ENCODE results near the gene SENP8. TPM values are rescaled to one million over a fixed set of nuclear protein-coding genes. Genes with fewer than 3 reads are reported as not detected.
A peak's percentile ranks its signal among the peaks of the same experiment; 100 is the strongest.

The SENP8 gene
- total and polyA plus RNA-seq, 4 donors, result 0.67 to 1.0 (median 0.88) TPM

DNA sequence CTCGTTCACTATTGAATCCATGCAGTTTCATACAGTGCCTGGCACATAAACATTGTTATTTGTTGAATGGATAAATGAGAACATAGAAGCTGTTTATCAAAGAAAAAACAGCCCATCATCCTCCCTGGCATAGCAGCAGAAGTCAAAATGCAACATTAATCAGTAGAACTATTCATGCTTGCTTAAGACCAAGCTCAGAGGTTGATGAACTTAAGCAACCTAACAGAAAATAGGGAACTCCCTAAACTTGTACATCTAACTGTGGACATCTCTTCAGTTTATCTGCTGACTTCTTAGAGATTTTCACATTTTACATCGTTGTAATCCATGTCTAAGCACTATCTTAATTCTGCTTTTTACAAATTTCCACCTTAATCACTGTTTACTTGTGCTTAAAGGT lies 29.2 kb downstream of the SENP8 start:
- TF ChIP-seq, protein P1, sequence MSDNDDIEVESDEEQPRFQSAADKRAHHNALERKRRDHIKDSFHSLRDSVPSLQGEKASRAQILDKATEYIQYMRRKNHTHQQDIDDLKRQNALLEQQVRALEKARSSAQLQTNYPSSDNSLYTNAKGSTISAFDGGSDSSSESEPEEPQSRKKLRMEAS (IDR thresholded peaks at IDR 0.05), result no peak
- TF ChIP-seq RXRA (IDR thresholded peaks at IDR 0.05), result peak in 1 of 2 donors; percentile 14
- Histone ChIP-seq H3K27me3 (ENCODE audit: control insufficient read depth in 4 of 4, insufficient read depth in 4 of 4, low read length in 3 of 4) (no peaks in the 10 kb centered on the region), H3K36me3 (ENCODE audit: control insufficient read depth in 4 of 4, insufficient read depth in 3 of 4, low read depth in 1 of 4, low read length in 3 of 4) (no peaks in the 10 kb centered on the region), H3K4me3 (ENCODE audit: low read depth in 1 of 3, low read length in 3 of 3) (no peak overlapping the region), H3K4me1 (ENCODE audit: control insufficient read depth in 4 of 4, insufficient read depth in 4 of 4, low read length in 3 of 4) (no peaks in the 10 kb centered on the region), H3K9me3 (ENCODE audit: control insufficient read depth in 4 of 4, low read length in 3 of 4) (no peaks in the 10 kb centered on the region), H3K27ac (ENCODE audit: low read depth in 1 of 2, low read length in 2 of 2) (no peak overlapping the region), H3K9ac (ENCODE audit: low read depth in 1 of 2, low read length in 2 of 2) (no peak overlapping the region)
- 83% methylated on average over 2 of the region's 2 CpGs for WGBS
- DNase-seq (ENCODE audit: low spot score), result no peak

DNA sequence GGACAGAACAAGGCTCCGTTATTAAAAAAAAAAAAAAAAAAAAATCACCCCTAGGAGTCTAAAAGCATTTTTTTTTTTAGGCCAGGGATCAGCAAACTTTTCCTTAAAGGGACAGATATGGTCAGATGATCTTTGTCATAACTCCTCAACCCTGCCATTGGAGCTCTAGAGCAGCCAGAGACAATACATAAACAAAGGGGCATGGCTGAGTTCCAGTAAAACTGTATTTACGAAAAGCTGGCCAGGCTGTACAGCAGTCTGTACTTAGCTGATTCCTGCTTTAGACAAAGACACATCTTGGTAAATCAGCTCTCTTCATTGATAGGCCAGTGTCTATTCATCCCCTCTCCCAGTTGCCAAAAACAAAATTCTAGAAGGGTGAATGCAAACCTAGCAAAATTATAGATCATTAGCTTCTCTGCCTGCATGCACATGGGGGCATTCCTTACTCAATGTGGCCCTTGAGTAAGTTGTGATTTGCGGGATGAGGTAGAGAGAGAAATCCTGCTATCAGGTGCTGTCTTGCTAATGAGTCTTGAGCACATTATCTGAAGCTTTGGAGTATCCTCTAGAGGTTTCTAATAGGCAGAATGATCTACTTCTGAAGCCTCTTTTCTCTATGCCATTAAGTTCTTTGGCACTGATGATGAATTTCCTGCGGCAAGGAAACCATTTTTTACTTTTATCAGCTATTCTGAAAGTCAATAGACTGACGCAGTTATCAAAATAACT lies 35.2 kb downstream of the SENP8 start:
- Histone ChIP-seq H3K4me1 (ENCODE audit: control insufficient read depth in 4 of 4, insufficient read depth in 4 of 4, low read length in 3 of 4) (peaks cover 0 to 16% (median 13%) of the 10 kb centered on the region in 4 donors), H3K36me3 (ENCODE audit: control insufficient read depth in 4 of 4, insufficient read depth in 3 of 4, low read depth in 1 of 4, low read length in 3 of 4) (no peaks in the 10 kb centered on the region), H3K9ac (ENCODE audit: low read depth in 1 of 2, low read length in 2 of 2) (no peak overlapping the region), H3K4me3 (ENCODE audit: low read depth in 1 of 3, low read length in 3 of 3) (no peak overlapping the region), H3K27me3 (ENCODE audit: control insufficient read depth in 4 of 4, insufficient read depth in 4 of 4, low read length in 3 of 4) (no peaks in the 10 kb centered on the region), H3K27ac (ENCODE audit: low read depth in 1 of 2, low read length in 2 of 2) (no peak overlapping the region), H3K9me3 (ENCODE audit: control insufficient read depth in 4 of 4, low read length in 3 of 4) (no peaks in the 10 kb centered on the region)
- DNase-seq (ENCODE audit: low spot score), result no peak
- TF ChIP-seq SP1 (IDR thresholded peaks at IDR 0.05) (no peak), NR2F2 (IDR thresholded peaks at IDR 0.05) (no peak), FOXA1 (IDR thresholded peaks at IDR 0.05) (no peak), HNF4G (IDR thresholded peaks at IDR 0.05) (no peak)
- TF ChIP-seq, protein P2, sequence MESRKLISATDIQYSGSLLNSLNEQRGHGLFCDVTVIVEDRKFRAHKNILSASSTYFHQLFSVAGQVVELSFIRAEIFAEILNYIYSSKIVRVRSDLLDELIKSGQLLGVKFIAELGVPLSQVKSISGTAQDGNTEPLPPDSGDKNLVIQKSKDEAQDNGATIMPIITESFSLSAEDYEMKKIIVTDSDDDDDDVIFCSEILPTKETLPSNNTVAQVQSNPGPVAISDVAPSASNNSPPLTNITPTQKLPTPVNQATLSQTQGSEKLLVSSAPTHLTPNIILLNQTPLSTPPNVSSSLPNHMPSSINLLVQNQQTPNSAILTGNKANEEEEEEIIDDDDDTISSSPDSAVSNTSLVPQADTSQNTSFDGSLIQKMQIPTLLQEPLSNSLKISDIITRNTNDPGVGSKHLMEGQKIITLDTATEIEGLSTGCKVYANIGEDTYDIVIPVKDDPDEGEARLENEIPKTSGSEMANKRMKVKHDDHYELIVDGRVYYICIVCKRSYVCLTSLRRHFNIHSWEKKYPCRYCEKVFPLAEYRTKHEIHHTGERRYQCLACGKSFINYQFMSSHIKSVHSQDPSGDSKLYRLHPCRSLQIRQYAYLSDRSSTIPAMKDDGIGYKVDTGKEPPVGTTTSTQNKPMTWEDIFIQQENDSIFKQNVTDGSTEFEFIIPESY (IDR thresholded peaks at IDR 0.05), result no peak
- TF ChIP-seq, protein P3, sequence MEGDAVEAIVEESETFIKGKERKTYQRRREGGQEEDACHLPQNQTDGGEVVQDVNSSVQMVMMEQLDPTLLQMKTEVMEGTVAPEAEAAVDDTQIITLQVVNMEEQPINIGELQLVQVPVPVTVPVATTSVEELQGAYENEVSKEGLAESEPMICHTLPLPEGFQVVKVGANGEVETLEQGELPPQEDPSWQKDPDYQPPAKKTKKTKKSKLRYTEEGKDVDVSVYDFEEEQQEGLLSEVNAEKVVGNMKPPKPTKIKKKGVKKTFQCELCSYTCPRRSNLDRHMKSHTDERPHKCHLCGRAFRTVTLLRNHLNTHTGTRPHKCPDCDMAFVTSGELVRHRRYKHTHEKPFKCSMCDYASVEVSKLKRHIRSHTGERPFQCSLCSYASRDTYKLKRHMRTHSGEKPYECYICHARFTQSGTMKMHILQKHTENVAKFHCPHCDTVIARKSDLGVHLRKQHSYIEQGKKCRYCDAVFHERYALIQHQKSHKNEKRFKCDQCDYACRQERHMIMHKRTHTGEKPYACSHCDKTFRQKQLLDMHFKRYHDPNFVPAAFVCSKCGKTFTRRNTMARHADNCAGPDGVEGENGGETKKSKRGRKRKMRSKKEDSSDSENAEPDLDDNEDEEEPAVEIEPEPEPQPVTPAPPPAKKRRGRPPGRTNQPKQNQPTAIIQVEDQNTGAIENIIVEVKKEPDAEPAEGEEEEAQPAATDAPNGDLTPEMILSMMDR (IDR thresholded peaks at IDR 0.05; ENCODE audit: low read depth, low read length, missing input control), result no peak
- 86% methylated on average over 5 of the region's 5 CpGs for WGBS

DNA sequence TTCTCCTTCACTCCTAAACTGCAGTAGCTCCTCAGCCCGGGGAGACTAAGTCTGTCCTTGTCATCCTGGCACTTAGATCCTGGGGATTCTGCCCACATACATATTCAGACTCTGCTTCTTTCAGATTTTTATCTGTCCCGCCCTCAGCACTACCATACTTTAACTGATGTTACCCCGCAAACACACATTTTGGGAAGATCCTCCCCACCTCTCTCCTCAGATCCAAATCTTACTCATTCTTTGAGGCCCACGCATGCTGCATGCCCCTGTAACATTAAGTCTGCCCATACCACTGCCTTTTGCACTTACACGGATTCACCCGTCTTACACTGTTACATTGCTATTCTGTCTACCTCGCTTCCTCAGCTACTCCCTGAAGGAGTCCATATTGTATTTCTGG lies 36.1 kb downstream of the SENP8 start:
- TF ChIP-seq, protein P3 (IDR thresholded peaks at IDR 0.05; ENCODE audit: low read depth, low read length, missing input control), result no peak
- TF ChIP-seq EGR1 (IDR thresholded peaks at IDR 0.05; ENCODE audit: low read depth in 2 of 2) (no peak), FOXA1 (IDR thresholded peaks at IDR 0.05) (no peak), NR2F2 (IDR thresholded peaks at IDR 0.05) (no peak), RAD21 (IDR thresholded peaks at IDR 0.05) (no peak), HNF4A (conservative IDR thresholded peaks at IDR 0.05) (no peak)
- Histone ChIP-seq H3K9ac (ENCODE audit: low read depth in 1 of 2, low read length in 2 of 2) (no peak overlapping the region), H3K27ac (ENCODE audit: low read depth in 1 of 2, low read length in 2 of 2) (no peak overlapping the region), H3K4me1 (ENCODE audit: control insufficient read depth in 4 of 4, insufficient read depth in 4 of 4, low read length in 3 of 4) (peaks cover 0 to 16% (median 13%) of the 10 kb centered on the region in 4 donors), H3K27me3 (ENCODE audit: control insufficient read depth in 4 of 4, insufficient read depth in 4 of 4, low read length in 3 of 4) (no peaks in the 10 kb centered on the region), H3K4me3 (ENCODE audit: low read depth in 1 of 3, low read length in 3 of 3) (no peak overlapping the region), H3K36me3 (ENCODE audit: control insufficient read depth in 4 of 4, insufficient read depth in 3 of 4, low read depth in 1 of 4, low read length in 3 of 4) (no peaks in the 10 kb centered on the region), H3K9me3 (ENCODE audit: control insufficient read depth in 4 of 4, low read length in 3 of 4) (no peaks in the 10 kb centered on the region)
- WGBS, result 95% methylated on average over 7 of the region's 7 CpGs
- no peak for DNase-seq (ENCODE audit: low spot score)
